GM23338 (cell line): ENCODE measurements around the gene VANGL1. TPM values are rescaled to one million over a fixed set of nuclear protein-coding genes. Genes with fewer than 3 reads are reported as not detected.

Experiments
- ATAC-seq: fragments of 200-7000 bp; cut with Tn5 transposase; 3 replicates; pipeline ENCODE4 v1.9.1; 2020
- DNase-seq: peaks from one replicate; pipeline ENCODE4 v3.0.0-alpha.2; 2015; ENCODE audit warnings: low spot score
- H2AFZ ChIP-seq: fragments of 200-600 bp; sonication (generic); 2 replicates; pipeline ENCODE4 v1.8.0; 2016; ENCODE audit warnings: antibody characterized with exemption, mild to moderate bottlenecking, moderate library complexity
- H3F3A ChIP-seq: fragments of 200-600 bp; sonication (generic); replicated peaks from 2 replicates; pipeline ENCODE4 v1.8.0; 2017; ENCODE audit warnings: antibody characterized with exemption, mixed run types, low read depth
- H3K27ac ChIP-seq: fragments of 200-600 bp; sonication (generic); 2 replicates; pipeline ENCODE4 v1.6.1; 2016; ENCODE audit warnings: low read depth
- H3K27me3 ChIP-seq: fragments of 200-600 bp; sonication (generic); 2 replicates; pipeline ENCODE4 v1.8.0; 2016; ENCODE audit warnings: mild to moderate bottlenecking, mixed run types, moderate library complexity; ENCODE audit not compliant: insufficient read depth
- H3K36me3 ChIP-seq: fragments of 200-600 bp; sonication (generic); 2 replicates; pipeline ENCODE4 v1.8.0; 2016; ENCODE audit warnings: mild to moderate bottlenecking; ENCODE audit not compliant: insufficient read depth
- H3K4me1 ChIP-seq: fragments of 200-600 bp; sonication (generic); 2 replicates; pipeline ENCODE4 v1.8.0; 2016; ENCODE audit warnings: mild to moderate bottlenecking, moderate library complexity; ENCODE audit not compliant: insufficient read depth
- H3K4me2 ChIP-seq: fragments of 200-600 bp; sonication (generic); 2 replicates; pipeline ENCODE4 v1.7.1; 2017; ENCODE audit warnings: mixed run types
- H3K4me3 ChIP-seq: fragments of 200-600 bp; sonication (generic); 2 replicates; pipeline ENCODE4 v1.6.1; 2016; ENCODE audit warnings: mixed run types
- H3K79me2 ChIP-seq: fragments of 200-600 bp; sonication (generic); replicated peaks from 2 replicates; pipeline ENCODE4 v1.8.0; 2017; ENCODE audit warnings: mild to moderate bottlenecking; ENCODE audit not compliant: insufficient read depth
- H3K9me2 ChIP-seq: fragments of 200-600 bp; sonication (generic); 2 replicates; pipeline ENCODE4 v1.8.0; 2017; ENCODE audit not compliant: insufficient read depth
- H4K20me1 ChIP-seq: fragments of 200-600 bp; sonication (generic); replicated peaks from 2 replicates; pipeline ENCODE4 v1.8.0; 2017; ENCODE audit warnings: mild to moderate bottlenecking; ENCODE audit not compliant: insufficient read depth
- H3K27ac Mint-ChIP-seq: 2 replicates; pipeline ENCODE4 v1.8.0; 2020; ENCODE audit warnings: inconsistent platforms, mild to moderate bottlenecking, moderate library complexity, mixed read lengths
- H3K27me3 Mint-ChIP-seq: 3 replicates; pipeline ENCODE4 v1.8.0; 2022; ENCODE audit warnings: low read depth, mild to moderate bottlenecking, moderate library complexity, mixed read lengths, inconsistent platforms; ENCODE audit not compliant: insufficient read depth, poor library complexity
- H3K36me3 Mint-ChIP-seq: 3 replicates; pipeline ENCODE4 v1.8.0; 2021; ENCODE audit warnings: low read depth, mild to moderate bottlenecking, inconsistent platforms, moderate library complexity, mixed read lengths
- H3K4me1 Mint-ChIP-seq: 3 replicates; pipeline ENCODE4 v1.8.0; 2020; ENCODE audit warnings: mild to moderate bottlenecking, inconsistent platforms, mixed read lengths
- H3K4me3 Mint-ChIP-seq: 3 replicates; pipeline ENCODE4 v1.8.0; 2021; ENCODE audit warnings: moderate library complexity, mild to moderate bottlenecking, inconsistent platforms, mixed read lengths
- H3K9me3 Mint-ChIP-seq: 3 replicates; pipeline ENCODE4 v1.8.0; 2020; ENCODE audit warnings: moderate library complexity, mild to moderate bottlenecking, inconsistent platforms, mixed read lengths
- CREB1 ChIP-seq: fragments of 250-450 bp; sonication (Bioruptor Pico); IDR thresholded peaks from 2 replicates; pipeline ENCODE4 v1.5.0; 2020; ENCODE audit warnings: low read depth, mild to moderate bottlenecking, moderate library complexity
- EZH2 ChIP-seq: fragments of 200-600 bp; sonication (generic); IDR thresholded peaks from one replicate; pipeline ENCODE4 v1.8.0; 2017; ENCODE audit warnings: antibody characterized with exemption, mild to moderate bottlenecking, low read depth; ENCODE audit not compliant: unreplicated experiment
- EZH2phosphoT487 ChIP-seq: fragments of 200-600 bp; sonication (generic); IDR thresholded peaks from one replicate; pipeline ENCODE4 v1.8.1; 2018; ENCODE audit warnings: antibody characterized with exemption; ENCODE audit not compliant: unreplicated experiment
- NANOG ChIP-seq: IDR thresholded peaks from 2 replicates; pipeline ENCODE4 v1.6.1; 2016; ENCODE audit warnings: antibody characterized with exemption, borderline replicate concordance
- POLR2AphosphoS5 ChIP-seq: IDR thresholded peaks from 2 replicates; pipeline ENCODE4 v1.6.1; 2016; ENCODE audit warnings: antibody characterized with exemption, low read depth
- STAT1 ChIP-seq: IDR thresholded peaks from one replicate; pipeline ENCODE4 v1.6.1; 2016; ENCODE audit warnings: antibody characterized with exemption; ENCODE audit not compliant: unreplicated experiment
- ZNF331 ChIP-seq: fragments of 250-450 bp; sonication (Bioruptor Pico); IDR thresholded peaks from 2 replicates; pipeline ENCODE4 v1.5.0; 2020; ENCODE audit warnings: low read depth, mild to moderate bottlenecking, moderate library complexity
- polyA plus RNA-seq: library from polyadenylated mRNA; unstranded; fragments of >200 nt; fragmentation: Nextera tagmentation; extraction: Ambion mirVana; gene quantifications from 2 replicates; pipeline ENCODE4 v1.2.1, GENCODE V29; 2016
- total RNA-seq: library from RNA; depleted of rRNA; stranded (reverse); fragments of >200 nt; shearing (Covaris generic); gene quantifications from 2 replicates; pipeline ENCODE4 v1.2.3, GENCODE V29; 2014
- TF ChIP-seq, protein P1 (sequence below): IDR thresholded peaks from one replicate; pipeline ENCODE4 v1.6.1; 2018; ENCODE audit warnings: antibody characterized with exemption; ENCODE audit not compliant: unreplicated experiment
- TF ChIP-seq, protein P2 (sequence below), 2 experiments: fragments of 200-600 bp in 1 of 2; sonication (generic) in 1 of 2; conservative IDR thresholded peaks; 2 replicates each; pipeline versions ENCODE4 v1.5.1 to v1.6.1; 2016 to 2017; ENCODE audit warnings: antibody characterized with exemption in 2 of 2, low read depth in 2 of 2, mild to moderate bottlenecking in 2 of 2, moderate library complexity in 1 of 2
- TF ChIP-seq, protein P3 (sequence below): IDR thresholded peaks from 2 replicates; pipeline ENCODE4 v1.6.1; 2016; ENCODE audit warnings: antibody characterized with exemption

The VANGL1 gene
- total and polyA plus RNA-seq, 2 experiments from 2014 or later: 4.4 to 14.4 TPM

GRCh38 chr1:115647507-115647906 is 5.7 kb downstream of the VANGL1 start:
- Histone ChIP-seq H3K27me3 (no peaks in the 10 kb centered on the region), H3K4me3 (no peak overlapping the region), H2AFZ (no peak overlapping the region), H3K79me2 (peaks cover 84% of the 10 kb centered on the region), H3K36me3 (no peaks in the 10 kb centered on the region), H3K4me2 (no peak overlapping the region), H4K20me1 (peaks cover 18% of the 10 kb centered on the region), H3F3A (peaks cover 7% of the 10 kb centered on the region; the same call in 1 of the 2 replicates), H3K27ac (no peak overlapping the region), H3K4me1 (peaks cover 67% of the 10 kb centered on the region), H3K9me2 (peaks cover 5% of the 10 kb centered on the region; the same call in 1 of the 2 replicates)
- Mint-ChIP-seq H3K9me3 (no peaks in the 10 kb centered on the region), H3K27me3 (peaks cover 8% of the 10 kb centered on the region), H3K4me3 (no peak overlapping the region), H3K36me3 (peaks cover 11% of the 10 kb centered on the region), H3K27ac (no peak overlapping the region), H3K4me1 (peaks cover 17% of the 10 kb centered on the region)
- TF ChIP-seq EZH2phosphoT487 (no peak), NANOG (no peak)
- TF ChIP-seq, protein P1, sequence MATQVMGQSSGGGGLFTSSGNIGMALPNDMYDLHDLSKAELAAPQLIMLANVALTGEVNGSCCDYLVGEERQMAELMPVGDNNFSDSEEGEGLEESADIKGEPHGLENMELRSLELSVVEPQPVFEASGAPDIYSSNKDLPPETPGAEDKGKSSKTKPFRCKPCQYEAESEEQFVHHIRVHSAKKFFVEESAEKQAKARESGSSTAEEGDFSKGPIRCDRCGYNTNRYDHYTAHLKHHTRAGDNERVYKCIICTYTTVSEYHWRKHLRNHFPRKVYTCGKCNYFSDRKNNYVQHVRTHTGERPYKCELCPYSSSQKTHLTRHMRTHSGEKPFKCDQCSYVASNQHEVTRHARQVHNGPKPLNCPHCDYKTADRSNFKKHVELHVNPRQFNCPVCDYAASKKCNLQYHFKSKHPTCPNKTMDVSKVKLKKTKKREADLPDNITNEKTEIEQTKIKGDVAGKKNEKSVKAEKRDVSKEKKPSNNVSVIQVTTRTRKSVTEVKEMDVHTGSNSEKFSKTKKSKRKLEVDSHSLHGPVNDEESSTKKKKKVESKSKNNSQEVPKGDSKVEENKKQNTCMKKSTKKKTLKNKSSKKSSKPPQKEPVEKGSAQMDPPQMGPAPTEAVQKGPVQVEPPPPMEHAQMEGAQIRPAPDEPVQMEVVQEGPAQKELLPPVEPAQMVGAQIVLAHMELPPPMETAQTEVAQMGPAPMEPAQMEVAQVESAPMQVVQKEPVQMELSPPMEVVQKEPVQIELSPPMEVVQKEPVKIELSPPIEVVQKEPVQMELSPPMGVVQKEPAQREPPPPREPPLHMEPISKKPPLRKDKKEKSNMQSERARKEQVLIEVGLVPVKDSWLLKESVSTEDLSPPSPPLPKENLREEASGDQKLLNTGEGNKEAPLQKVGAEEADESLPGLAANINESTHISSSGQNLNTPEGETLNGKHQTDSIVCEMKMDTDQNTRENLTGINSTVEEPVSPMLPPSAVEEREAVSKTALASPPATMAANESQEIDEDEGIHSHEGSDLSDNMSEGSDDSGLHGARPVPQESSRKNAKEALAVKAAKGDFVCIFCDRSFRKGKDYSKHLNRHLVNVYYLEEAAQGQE: no peak
- ATAC-seq: no peak
- no peak for DNase-seq

DNA sequence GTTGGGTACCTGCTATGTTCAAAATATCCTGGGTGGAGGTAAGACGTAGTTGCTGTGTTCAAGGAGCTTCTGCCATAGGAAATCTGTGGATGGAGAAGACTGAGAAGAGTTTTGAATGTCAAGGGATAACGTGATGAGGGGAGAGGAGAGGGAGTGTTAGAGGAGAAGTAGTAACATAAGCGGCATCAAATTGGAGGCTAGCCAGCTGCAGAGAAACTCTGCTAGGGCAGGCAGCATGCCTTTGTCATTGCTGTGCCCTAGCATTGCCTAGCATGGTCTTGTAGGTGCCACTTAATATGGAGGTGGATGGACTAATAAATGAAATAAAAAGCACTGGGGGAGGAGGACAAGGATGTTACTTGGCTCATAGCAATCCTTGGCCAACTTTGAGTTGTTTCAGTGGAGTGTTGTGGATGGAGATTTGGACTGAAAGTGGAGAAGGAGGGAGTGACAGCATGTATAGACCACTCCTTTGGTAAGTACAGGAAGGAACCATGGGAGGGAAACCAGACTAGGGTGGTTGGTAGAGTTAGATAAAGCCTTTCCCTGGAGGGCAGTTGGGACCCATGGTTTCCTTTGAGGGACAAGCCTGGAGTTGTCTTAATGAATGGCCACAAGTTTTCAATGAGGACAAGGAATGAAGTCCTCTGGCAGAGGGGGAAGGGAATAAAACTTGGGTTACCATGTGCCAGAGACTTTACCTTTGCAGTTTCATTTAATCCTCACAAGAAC is 6.3 kb downstream of the VANGL1 start:
- Mint-ChIP-seq H3K36me3 (peaks cover 13% of the 10 kb centered on the region), H3K27ac (no peak overlapping the region), H3K27me3 (peaks cover 3% of the 10 kb centered on the region), H3K4me3 (no peak overlapping the region), H3K4me1 (peaks cover 13% of the 10 kb centered on the region), H3K9me3 (no peaks in the 10 kb centered on the region)
- no peak for ATAC-seq
- Histone ChIP-seq H3K4me1 (peaks cover 63% of the 10 kb centered on the region), H3K9me2 (peaks cover 5% of the 10 kb centered on the region; the same call in 1 of the 2 replicates), H3K79me2 (peaks cover 84% of the 10 kb centered on the region), H3K36me3 (no peaks in the 10 kb centered on the region), H4K20me1 (peaks cover 15% of the 10 kb centered on the region), H3K27ac (peak overlapping the region; percentile 72; the same call in 1 of the 2 replicates), H2AFZ (no peak overlapping the region), H3F3A (peaks cover 3% of the 10 kb centered on the region; the same call in 1 of the 2 replicates), H3K4me3 (no peak overlapping the region), H3K4me2 (peak overlapping the region; percentile 46), H3K27me3 (no peaks in the 10 kb centered on the region)
- no peak for DNase-seq
- TF ChIP-seq, protein P2, sequence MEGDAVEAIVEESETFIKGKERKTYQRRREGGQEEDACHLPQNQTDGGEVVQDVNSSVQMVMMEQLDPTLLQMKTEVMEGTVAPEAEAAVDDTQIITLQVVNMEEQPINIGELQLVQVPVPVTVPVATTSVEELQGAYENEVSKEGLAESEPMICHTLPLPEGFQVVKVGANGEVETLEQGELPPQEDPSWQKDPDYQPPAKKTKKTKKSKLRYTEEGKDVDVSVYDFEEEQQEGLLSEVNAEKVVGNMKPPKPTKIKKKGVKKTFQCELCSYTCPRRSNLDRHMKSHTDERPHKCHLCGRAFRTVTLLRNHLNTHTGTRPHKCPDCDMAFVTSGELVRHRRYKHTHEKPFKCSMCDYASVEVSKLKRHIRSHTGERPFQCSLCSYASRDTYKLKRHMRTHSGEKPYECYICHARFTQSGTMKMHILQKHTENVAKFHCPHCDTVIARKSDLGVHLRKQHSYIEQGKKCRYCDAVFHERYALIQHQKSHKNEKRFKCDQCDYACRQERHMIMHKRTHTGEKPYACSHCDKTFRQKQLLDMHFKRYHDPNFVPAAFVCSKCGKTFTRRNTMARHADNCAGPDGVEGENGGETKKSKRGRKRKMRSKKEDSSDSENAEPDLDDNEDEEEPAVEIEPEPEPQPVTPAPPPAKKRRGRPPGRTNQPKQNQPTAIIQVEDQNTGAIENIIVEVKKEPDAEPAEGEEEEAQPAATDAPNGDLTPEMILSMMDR (conservative IDR thresholded peaks at IDR 0.05; ENCODE audit: low read depth in 2 of 2): no peak
- TF ChIP-seq, protein P3, sequence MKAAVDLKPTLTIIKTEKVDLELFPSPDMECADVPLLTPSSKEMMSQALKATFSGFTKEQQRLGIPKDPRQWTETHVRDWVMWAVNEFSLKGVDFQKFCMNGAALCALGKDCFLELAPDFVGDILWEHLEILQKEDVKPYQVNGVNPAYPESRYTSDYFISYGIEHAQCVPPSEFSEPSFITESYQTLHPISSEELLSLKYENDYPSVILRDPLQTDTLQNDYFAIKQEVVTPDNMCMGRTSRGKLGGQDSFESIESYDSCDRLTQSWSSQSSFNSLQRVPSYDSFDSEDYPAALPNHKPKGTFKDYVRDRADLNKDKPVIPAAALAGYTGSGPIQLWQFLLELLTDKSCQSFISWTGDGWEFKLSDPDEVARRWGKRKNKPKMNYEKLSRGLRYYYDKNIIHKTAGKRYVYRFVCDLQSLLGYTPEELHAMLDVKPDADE: no peak
- TF ChIP-seq STAT1 (no peak), POLR2AphosphoS5 (no peak), ZNF331 (no peak), EZH2 (no peak), NANOG (no peak), CREB1 (CRISPR knock-in tag) (no peak)
- TF ChIP-seq, protein P1: no peak
